ENCODE measurements around the gene HOXC12.

Gene HOXC12

DNA sequence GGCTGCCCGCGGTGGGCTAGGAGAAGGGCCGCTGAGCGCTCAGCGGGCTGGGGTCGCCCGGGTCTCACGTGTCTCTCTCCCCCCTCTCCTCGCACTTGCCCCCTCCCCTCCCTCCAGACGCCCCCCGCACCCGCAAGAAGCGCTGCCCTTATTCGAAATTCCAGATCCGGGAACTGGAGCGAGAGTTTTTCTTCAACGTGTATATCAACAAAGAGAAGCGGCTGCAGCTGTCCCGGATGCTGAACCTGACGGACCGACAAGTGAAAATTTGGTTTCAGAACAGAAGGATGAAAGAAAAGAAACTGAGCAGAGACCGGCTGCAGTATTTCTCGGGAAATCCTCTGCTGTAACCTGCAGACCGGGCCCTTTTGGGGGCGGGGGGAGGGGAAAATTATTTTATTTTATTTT lies 20.4 kb downstream of the HOXC12 start:
- Histone ChIP-seq H3K36me3 (ENCODE audit: control insufficient read depth, insufficient read depth, low read length) (no peaks in the 10 kb centered on the region), H3K27ac (ENCODE audit: low read depth, low read length, severe bottlenecking) (no peak overlapping the region), H3K9me3 (ENCODE audit: control insufficient read depth, low read length) (no peaks in the 10 kb centered on the region), H3K4me1 (ENCODE audit: control insufficient read depth, insufficient read depth, low read length, poor library complexity, severe bottlenecking) (peaks cover 3% of the 10 kb centered on the region), H3K4me3 (ENCODE audit: extremely low read depth, insufficient read depth, low read length, poor library complexity, severe bottlenecking) (no peak overlapping the region)
- 13 to 20% methylated on average over 1 to 6 of the region's 25 CpGs for WGBS, 2 experiments (ENCODE audit: insufficient coverage in 2 of 2)

GRCh38 chr12:53975479-53976152 lies 20.9 kb downstream of the HOXC12 start:
- no peak overlapping the region for H3K4me3 ChIP-seq (ENCODE audit: extremely low read depth, insufficient read depth, low read length, poor library complexity, severe bottlenecking)
- 7 to 13% methylated on average over 18 to 22 of the region's 31 CpGs for WGBS, 2 experiments (ENCODE audit: insufficient coverage in 2 of 2)
- no peak overlapping the region for H3K27ac ChIP-seq (ENCODE audit: low read depth, low read length, severe bottlenecking)

DNA sequence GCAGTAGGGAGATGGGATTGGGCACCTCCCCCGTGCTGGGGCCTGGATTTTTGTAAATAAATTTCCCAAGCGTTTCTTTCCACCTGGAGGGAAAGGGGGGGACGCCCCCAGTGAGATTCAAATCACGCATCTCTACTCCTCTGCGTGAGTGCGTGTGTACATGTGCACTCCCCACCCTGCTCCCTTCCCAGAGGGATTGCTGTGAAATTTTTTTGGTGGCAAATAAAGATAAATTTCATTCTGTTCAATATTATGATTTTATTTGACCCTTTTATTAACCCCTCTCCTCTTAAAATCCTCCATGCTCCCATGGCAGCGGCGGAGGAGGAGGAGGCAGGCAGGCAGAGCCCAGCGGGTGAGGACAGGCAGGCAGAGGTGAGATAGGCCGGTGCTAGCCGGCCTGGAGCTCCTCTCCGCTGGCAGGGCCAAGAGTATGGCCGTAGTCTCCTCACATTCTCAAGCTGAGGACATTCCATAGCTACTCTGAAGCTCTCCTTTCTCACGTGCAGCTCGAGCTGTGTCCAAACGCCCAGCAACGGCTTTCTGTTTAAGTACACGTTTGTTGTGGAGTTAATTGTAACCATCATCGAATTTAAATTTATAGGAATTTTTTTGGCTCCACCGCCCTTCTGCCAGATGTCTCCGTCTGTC lies 21.6 kb downstream of the HOXC12 start:
- H3K4me3 ChIP-seq (ENCODE audit: extremely low read depth, insufficient read depth, low read length, poor library complexity, severe bottlenecking) = no peak overlapping the region
- H3K27ac ChIP-seq (ENCODE audit: low read depth, low read length, severe bottlenecking) = no peak overlapping the region
- H3K36me3 ChIP-seq (ENCODE audit: control insufficient read depth, insufficient read depth, low read length) = no peaks in the 10 kb centered on the region
- H3K4me1 ChIP-seq (ENCODE audit: control insufficient read depth, insufficient read depth, low read length, poor library complexity, severe bottlenecking) = peaks cover 3% of the 10 kb centered on the region
- WGBS, 2 experiments (ENCODE audit: insufficient coverage in 2 of 2) = 8 to 22% methylated on average over 7 to 8 of the region's 21 CpGs
- H3K9me3 ChIP-seq (ENCODE audit: control insufficient read depth, low read length) = no peaks in the 10 kb centered on the region

More at GRCh38 chr12:53975479-53976152, 20.9 kb downstream of the HOXC12 start:
- H3K9me3 ChIP-seq (ENCODE audit: control insufficient read depth, low read length) = no peaks in the 10 kb centered on the region
- no peaks in the 10 kb centered on the region for H3K36me3 ChIP-seq (ENCODE audit: control insufficient read depth, insufficient read depth, low read length)
- H3K4me1 ChIP-seq (ENCODE audit: control insufficient read depth, insufficient read depth, low read length, poor library complexity, severe bottlenecking) = peaks cover 3% of the 10 kb centered on the region

GRCh38 chr12:53976823-53977595 lies 22.3 kb downstream of the HOXC12 start:
- H3K27ac ChIP-seq (ENCODE audit: low read depth, low read length, severe bottlenecking) = no peak overlapping the region
- H3K9me3 ChIP-seq (ENCODE audit: control insufficient read depth, low read length) = no peaks in the 10 kb centered on the region
- H3K4me1 ChIP-seq (ENCODE audit: control insufficient read depth, insufficient read depth, low read length, poor library complexity, severe bottlenecking) = peaks cover 3% of the 10 kb centered on the region
- 0% methylated on average over 1 of the region's 9 CpGs; no CpG with 5 or more reads in 1 of the 2 experiments for WGBS, 2 experiments (ENCODE audit: insufficient coverage in 2 of 2)
- no peak overlapping the region for H3K4me3 ChIP-seq (ENCODE audit: extremely low read depth, insufficient read depth, low read length, poor library complexity, severe bottlenecking)
- no peaks in the 10 kb centered on the region for H3K36me3 ChIP-seq (ENCODE audit: control insufficient read depth, insufficient read depth, low read length)

GRCh38 chr12:53977596-53978445 lies 23.1 kb downstream of the HOXC12 start:
- no peaks in the 10 kb centered on the region for H3K36me3 ChIP-seq (ENCODE audit: control insufficient read depth, insufficient read depth, low read length)
- no peak overlapping the region for H3K27ac ChIP-seq (ENCODE audit: low read depth, low read length, severe bottlenecking)
- WGBS, 2 experiments (ENCODE audit: insufficient coverage in 2 of 2) = 12 to 13% methylated on average over 6 to 7 of the region's 11 CpGs
- H3K4me3 ChIP-seq (ENCODE audit: extremely low read depth, insufficient read depth, low read length, poor library complexity, severe bottlenecking) = no peak overlapping the region
- no peaks in the 10 kb centered on the region for H3K9me3 ChIP-seq (ENCODE audit: control insufficient read depth, low read length)
- H3K4me1 ChIP-seq (ENCODE audit: control insufficient read depth, insufficient read depth, low read length, poor library complexity, severe bottlenecking) = peaks cover 3% of the 10 kb centered on the region

DNA sequence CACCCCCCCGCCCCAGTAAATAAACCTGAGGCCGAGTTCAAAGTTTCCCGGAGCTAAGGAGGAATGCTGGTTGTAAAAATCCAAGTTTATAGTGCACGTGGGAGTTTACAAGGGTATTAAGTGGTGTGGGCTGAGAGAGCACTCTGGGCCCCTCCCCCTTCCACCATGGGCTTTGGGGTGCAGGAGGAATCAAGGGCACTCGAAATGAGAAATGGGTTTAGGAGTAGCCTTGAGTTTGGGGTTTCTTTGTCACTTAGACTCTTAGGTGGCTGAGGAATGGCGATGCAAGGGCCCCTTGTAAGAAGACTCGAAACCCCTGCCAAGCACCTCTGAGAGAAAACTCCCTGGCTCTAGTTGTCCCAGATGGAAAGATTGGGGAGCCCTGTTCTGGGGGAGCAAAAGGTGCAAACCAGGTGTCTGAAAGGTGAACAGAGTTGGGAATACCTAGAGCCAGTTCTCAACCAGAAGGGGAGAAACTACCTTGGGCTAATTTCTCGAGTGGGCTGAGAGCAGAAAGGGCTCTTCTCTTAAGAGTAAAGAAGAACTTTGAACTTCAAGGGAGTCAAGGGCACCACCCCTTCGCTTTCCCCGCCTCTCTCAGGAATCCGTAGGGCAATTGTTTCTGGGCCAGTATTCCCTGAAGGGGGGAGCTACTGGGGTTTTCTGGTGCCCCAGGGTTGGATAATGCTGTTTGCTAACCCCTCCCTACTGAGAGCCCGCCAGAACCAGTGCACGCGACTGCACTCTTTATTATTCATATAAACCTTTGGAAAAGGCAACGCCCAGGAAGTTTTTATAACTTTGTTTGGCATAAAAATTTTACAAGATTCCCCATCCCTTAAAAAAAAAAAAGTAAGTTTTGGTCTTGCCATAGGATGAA lies 24.0 kb downstream of the HOXC12 start:
- H3K36me3 ChIP-seq (ENCODE audit: control insufficient read depth, insufficient read depth, low read length) = no peaks in the 10 kb centered on the region
- H3K27ac ChIP-seq (ENCODE audit: low read depth, low read length, severe bottlenecking) = no peak overlapping the region
- H3K4me1 ChIP-seq (ENCODE audit: control insufficient read depth, insufficient read depth, low read length, poor library complexity, severe bottlenecking) = peaks cover 3% of the 10 kb centered on the region
- WGBS, 2 experiments (ENCODE audit: insufficient coverage in 2 of 2) = 27 to 28% methylated on average over 3 to 5 of the region's 15 CpGs
- no peaks in the 10 kb centered on the region for H3K9me3 ChIP-seq (ENCODE audit: control insufficient read depth, low read length)
- H3K4me3 ChIP-seq (ENCODE audit: extremely low read depth, insufficient read depth, low read length, poor library complexity, severe bottlenecking) = no peak overlapping the region

GRCh38 chr12:53980104-53980801 lies 25.6 kb downstream of the HOXC12 start:
- Histone ChIP-seq H3K9me3 (ENCODE audit: control insufficient read depth, low read length) (peaks cover 4% of the 10 kb centered on the region), H3K27ac (ENCODE audit: low read depth, low read length, severe bottlenecking) (no peak overlapping the region), H3K4me3 (ENCODE audit: extremely low read depth, insufficient read depth, low read length, poor library complexity, severe bottlenecking) (no peak overlapping the region), H3K4me1 (ENCODE audit: control insufficient read depth, insufficient read depth, low read length, poor library complexity, severe bottlenecking) (peaks cover 1% of the 10 kb centered on the region), H3K36me3 (ENCODE audit: control insufficient read depth, insufficient read depth, low read length) (no peaks in the 10 kb centered on the region)
- WGBS, 2 experiments (ENCODE audit: insufficient coverage in 2 of 2) = 31 to 45% methylated on average over 3 to 5 of the region's 7 CpGs

DNA sequence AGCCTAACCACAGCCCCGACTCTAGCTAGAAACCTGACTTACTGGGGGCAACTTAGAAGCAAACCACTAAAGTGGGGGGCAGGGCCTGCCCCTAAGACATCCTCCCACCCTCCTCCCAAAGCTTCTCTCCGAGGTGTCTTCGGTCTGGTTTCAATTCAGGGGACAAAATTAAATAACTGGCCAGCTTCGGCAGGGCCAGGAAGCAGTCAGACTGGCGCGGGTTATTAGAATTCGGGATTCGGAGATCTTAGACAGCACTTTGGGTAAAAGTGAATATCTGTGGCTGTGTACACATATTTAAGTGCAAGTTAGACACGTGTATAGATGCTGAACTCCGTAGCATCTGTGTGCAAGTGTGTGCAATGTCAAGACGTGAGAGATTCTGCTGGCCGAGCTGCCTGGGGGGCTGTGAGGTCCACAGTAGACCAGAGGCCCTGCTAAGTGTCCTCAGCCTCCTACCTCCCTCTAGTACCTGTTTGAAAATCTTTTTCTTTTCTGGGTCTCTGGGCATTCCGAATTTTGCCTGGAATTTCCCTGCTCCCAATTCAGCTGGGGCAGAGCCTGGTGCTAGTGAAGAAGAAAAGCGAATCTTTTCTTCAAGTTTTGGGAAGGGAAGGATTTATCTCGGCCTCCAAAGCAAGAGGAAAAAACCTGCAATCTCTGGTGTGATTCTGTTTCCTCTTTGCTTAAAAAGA lies 26.2 kb downstream of the HOXC12 start:
- H3K9me3 ChIP-seq (ENCODE audit: control insufficient read depth, low read length) = peaks cover 7% of the 10 kb centered on the region
- WGBS, 2 experiments (ENCODE audit: insufficient coverage in 2 of 2) = 40 to 47% methylated on average over 12 of the region's 15 CpGs
- no peak overlapping the region for H3K27ac ChIP-seq (ENCODE audit: low read depth, low read length, severe bottlenecking)
- H3K4me1 ChIP-seq (ENCODE audit: control insufficient read depth, insufficient read depth, low read length, poor library complexity, severe bottlenecking) = no peaks in the 10 kb centered on the region
- H3K36me3 ChIP-seq (ENCODE audit: control insufficient read depth, insufficient read depth, low read length) = no peaks in the 10 kb centered on the region
- no peak overlapping the region for H3K4me3 ChIP-seq (ENCODE audit: extremely low read depth, insufficient read depth, low read length, poor library complexity, severe bottlenecking)

Measured in mesodermal cell (in vitro differentiated cells).